MG63 (cell line): ENCODE data around the gene GSAP. TPM values are rescaled to one million over a fixed set of nuclear protein-coding genes. Genes with fewer than 3 reads are reported as not detected.
"Not testable (repeated sequence)": the region's sequence is repeated elsewhere in the genome, so short reads cannot be mapped to it uniquely, and the experiment has no call there.

Experiments
- DNase-seq: peaks from one replicate; pipeline ENCODE4 v3.0.0-alpha.2; 2020
- H3K27me3 ChIP-seq: fragments of 250-450 bp; sonication (Bioruptor Pico); 2 replicates; pipeline ENCODE4 v1.5.1; 2020; ENCODE audit warnings: mild to moderate bottlenecking, moderate library complexity
- H3K36me3 ChIP-seq: fragments of 250-450 bp; sonication (Bioruptor Pico); 2 replicates; pipeline ENCODE4 v1.5.1; 2020; ENCODE audit warnings: mild to moderate bottlenecking, moderate library complexity
- H3K4me3 ChIP-seq: fragments of 250-450 bp; sonication (Bioruptor Pico); 2 replicates; pipeline ENCODE4 v1.5.1; 2020; ENCODE audit warnings: mild to moderate bottlenecking, moderate library complexity
- H3K9me3 ChIP-seq: fragments of 250-450 bp; sonication (Bioruptor Pico); 2 replicates; pipeline ENCODE4 v1.5.1; 2020; ENCODE audit warnings: mild to moderate bottlenecking, moderate library complexity
- total RNA-seq: library from RNA; depleted of rRNA; stranded (reverse); fragments of >200 nt; shearing (Covaris generic); gene quantifications from 2 replicates; pipeline ENCODE4 v1.2.3, GENCODE V29; 2014; ENCODE audit warnings: low replicate concordance

GSAP gene
- total RNA-seq, 1 experiment from 2014 or later, result 2.3 TPM

GRCh38 chr7:77353911-77354310 is 62.2 kb downstream of the GSAP start:
- DNase-seq, result no peak
- Histone ChIP-seq H3K9me3 (no peaks in the 10 kb centered on the region), H3K36me3 (no peaks in the 10 kb centered on the region), H3K4me3 (no peak overlapping the region), H3K27me3 (no peaks in the 10 kb centered on the region)

GRCh38 chr7:77353407-77353721 is 62.8 kb downstream of the GSAP start:
- no peak overlapping the region for H3K4me3 ChIP-seq
- no peaks in the 10 kb centered on the region for H3K9me3 ChIP-seq
- no peaks in the 10 kb centered on the region for H3K36me3 ChIP-seq
- H3K27me3 ChIP-seq, result no peaks in the 10 kb centered on the region
- no peak for DNase-seq

- Histone ChIP-seq H3K4me3 (no peak overlapping the region), H3K27me3 (no peaks in the 10 kb centered on the region), H3K9me3 (no peaks in the 10 kb centered on the region), H3K36me3 (no peaks in the 10 kb centered on the region)
- DNase-seq, result no peak
These were observed 63.3 kb downstream of the GSAP start for GRCh38 chr7:77352665-77353406.

- Histone ChIP-seq H3K36me3 (no peaks in the 10 kb centered on the region), H3K9me3 (no peaks in the 10 kb centered on the region), H3K4me3 (no peak overlapping the region), H3K27me3 (no peaks in the 10 kb centered on the region)
- no peak for DNase-seq
These were observed 64.6 kb downstream of the GSAP start for GRCh38 chr7:77351539-77352004.

GRCh38 chr7:77349141-77349540 is 67.0 kb downstream of the GSAP start:
- DNase-seq, result no peak
- Histone ChIP-seq H3K9me3 (no peaks in the 10 kb centered on the region), H3K27me3 (no peaks in the 10 kb centered on the region), H3K36me3 (no peaks in the 10 kb centered on the region), H3K4me3 (no peak overlapping the region)

GRCh38 chr7:77348371-77348813 is 67.8 kb downstream of the GSAP start:
- Histone ChIP-seq H3K4me3 (no peak overlapping the region), H3K9me3 (no peaks in the 10 kb centered on the region), H3K36me3 (no peaks in the 10 kb centered on the region), H3K27me3 (no peaks in the 10 kb centered on the region)
- peak; percentile 53 for DNase-seq

- H3K4me3 ChIP-seq, result no peak overlapping the region
- H3K9me3 ChIP-seq, result no peaks in the 10 kb centered on the region
- no peaks in the 10 kb centered on the region for H3K27me3 ChIP-seq
- DNase-seq, result no peak
- no peaks in the 10 kb centered on the region for H3K36me3 ChIP-seq
These were observed 69.7 kb downstream of the GSAP start for GRCh38 chr7:77346441-77346840.

GRCh38 chr7:77345426-77345825 is 70.7 kb downstream of the GSAP start:
- H3K4me3 ChIP-seq, H3K27me3 ChIP-seq, DNase-seq, H3K9me3 ChIP-seq, H3K36me3 ChIP-seq: not testable (repeated sequence)

- DNase-seq, result no peak
- H3K36me3 ChIP-seq, result no peaks in the 10 kb centered on the region
- no peaks in the 10 kb centered on the region for H3K9me3 ChIP-seq
- no peak overlapping the region for H3K4me3 ChIP-seq
- H3K27me3 ChIP-seq, result no peaks in the 10 kb centered on the region
These were observed 76.4 kb downstream of the GSAP start for GRCh38 chr7:77339726-77340125.

- Histone ChIP-seq H3K4me3 (no peak overlapping the region), H3K27me3 (no peaks in the 10 kb centered on the region), H3K9me3 (no peaks in the 10 kb centered on the region), H3K36me3 (no peaks in the 10 kb centered on the region)
- no peak for DNase-seq
These were observed 77.1 kb downstream of the GSAP start for GRCh38 chr7:77338883-77339629.

GRCh38 chr7:77338260-77338659 is 77.9 kb downstream of the GSAP start:
- H3K36me3 ChIP-seq, result no peaks in the 10 kb centered on the region
- no peaks in the 10 kb centered on the region for H3K27me3 ChIP-seq
- DNase-seq, result no peak
- no peaks in the 10 kb centered on the region for H3K9me3 ChIP-seq
- no peak overlapping the region for H3K4me3 ChIP-seq

- Histone ChIP-seq H3K9me3 (no peaks in the 10 kb centered on the region), H3K36me3 (no peaks in the 10 kb centered on the region), H3K4me3 (no peak overlapping the region), H3K27me3 (no peaks in the 10 kb centered on the region)
- no peak for DNase-seq
These were observed 78.6 kb downstream of the GSAP start for GRCh38 chr7:77337456-77337990.

GRCh38 chr7:77335581-77335980 is 80.6 kb downstream of the GSAP start:
- Histone ChIP-seq H3K27me3 (no peaks in the 10 kb centered on the region), H3K9me3 (no peaks in the 10 kb centered on the region), H3K4me3 (no peak overlapping the region), H3K36me3 (no peaks in the 10 kb centered on the region)
- peak; percentile 35 for DNase-seq

GRCh38 chr7:77334039-77334438 is 82.1 kb downstream of the GSAP start:
- not testable (repeated sequence) for H3K4me3 ChIP-seq, DNase-seq, H3K36me3 ChIP-seq, H3K9me3 ChIP-seq, H3K27me3 ChIP-seq

- H3K4me3 ChIP-seq, result no peak overlapping the region
- DNase-seq, result peak; percentile 74
- H3K9me3 ChIP-seq, result no peaks in the 10 kb centered on the region
- no peaks in the 10 kb centered on the region for H3K36me3 ChIP-seq
- H3K27me3 ChIP-seq, result no peaks in the 10 kb centered on the region
These were observed 84.0 kb downstream of the GSAP start for GRCh38 chr7:77331938-77332695.

GRCh38 chr7:77330169-77330882 is 85.8 kb downstream of the GSAP start:
- no peak for DNase-seq
- Histone ChIP-seq H3K9me3 (no peaks in the 10 kb centered on the region), H3K4me3 (no peak overlapping the region), H3K27me3 (no peaks in the 10 kb centered on the region), H3K36me3 (no peaks in the 10 kb centered on the region)
